ENCODE data around the gene MORN1.

The MORN1 gene

DNA sequence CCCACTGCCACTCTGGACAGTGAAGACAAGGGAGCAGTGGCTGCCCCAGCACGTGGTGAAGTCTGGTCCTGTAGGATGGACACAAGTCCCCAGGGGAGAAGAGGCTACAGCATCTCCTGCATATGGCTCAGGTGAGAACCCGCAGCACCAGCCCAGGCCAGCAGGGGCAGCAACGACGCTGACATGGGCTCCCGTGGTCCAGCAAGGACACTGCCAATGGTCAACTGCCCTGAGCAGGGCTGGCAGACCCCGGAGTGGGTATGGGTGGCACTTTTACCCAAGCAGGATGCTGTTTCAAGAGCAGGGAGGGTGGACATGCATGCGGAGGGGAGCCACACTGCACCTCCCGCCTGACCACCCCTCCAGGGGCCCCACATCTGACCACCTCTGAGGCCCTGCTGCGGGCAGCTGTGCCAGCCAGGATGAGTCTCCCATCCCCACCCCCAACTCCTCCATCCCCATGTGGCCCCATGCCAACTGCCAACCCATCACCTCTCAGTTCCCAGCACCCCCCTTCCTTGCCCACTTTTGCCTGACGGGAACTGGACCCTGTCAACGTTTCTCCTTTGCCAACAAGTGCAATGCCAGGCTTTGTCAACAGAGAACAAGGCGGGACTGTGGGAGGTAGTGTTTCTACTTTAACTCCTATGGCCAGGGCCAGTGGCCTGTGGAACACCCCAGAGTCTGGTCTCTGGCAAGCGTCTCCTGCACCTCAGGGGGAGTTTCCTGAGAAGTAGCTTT lies 8.6 kb downstream of the MORN1 start:
- no peak overlapping the region for H3K27ac ChIP-seq (ENCODE audit: low read length)
- H3K9ac ChIP-seq (ENCODE audit: low read length): no peak overlapping the region
- H3K4me1 ChIP-seq (ENCODE audit: control insufficient read depth, low read depth, low read length): no peaks in the 10 kb centered on the region
- H3K4me3 ChIP-seq (ENCODE audit: low read length): no peak overlapping the region
- no peaks in the 10 kb centered on the region for H3K36me3 ChIP-seq (ENCODE audit: control insufficient read depth, low read depth, low read length)
- no peaks in the 10 kb centered on the region for H3K27me3 ChIP-seq (ENCODE audit: control insufficient read depth, insufficient read depth, low read length)
- H3K9me3 ChIP-seq (ENCODE audit: control insufficient read depth, low read depth, low read length): no peaks in the 10 kb centered on the region

DNA sequence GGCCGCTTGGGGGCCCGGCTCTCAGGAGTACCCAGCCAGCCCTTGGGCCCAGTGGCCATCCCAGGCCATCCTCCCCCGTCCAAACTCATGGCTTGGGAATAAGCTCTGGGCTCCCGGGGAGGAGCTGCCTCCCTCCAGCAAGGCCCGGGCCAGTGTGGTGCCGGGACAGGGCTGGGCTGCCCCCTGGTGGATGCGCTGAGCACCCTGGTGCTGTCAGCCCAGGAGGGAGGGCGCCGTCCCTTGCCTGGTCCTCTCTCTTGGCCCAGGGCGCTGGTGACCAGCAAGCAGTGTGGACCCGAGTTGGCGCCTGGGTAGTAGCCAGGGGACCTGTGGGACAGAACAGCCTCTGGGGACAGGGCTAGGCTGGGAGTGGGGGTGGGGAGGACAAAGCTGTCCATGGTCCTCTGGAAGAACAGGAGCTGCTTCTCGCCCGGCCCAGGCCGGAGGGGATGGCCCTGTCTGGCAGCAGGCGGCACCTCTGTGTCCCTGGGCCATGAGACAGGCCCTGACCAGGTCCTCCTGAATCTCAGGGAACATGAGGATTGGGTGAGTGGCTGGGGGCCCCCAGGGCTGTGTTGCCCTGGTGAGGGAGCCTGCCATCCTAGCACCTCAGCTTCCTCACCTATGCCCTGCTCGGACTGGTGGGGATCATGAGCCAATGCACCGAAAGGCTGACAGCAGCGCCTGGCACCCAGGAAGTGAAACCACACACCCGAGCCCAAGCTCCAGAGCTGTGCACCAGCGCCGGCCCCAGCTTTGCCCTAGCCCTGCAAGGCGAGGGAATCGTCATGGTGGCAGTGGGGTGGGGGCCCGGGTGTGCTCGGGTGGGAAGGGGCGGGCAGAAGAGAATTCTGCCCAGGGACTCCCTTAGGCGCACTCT lies 9.4 kb downstream of the MORN1 start:
- Histone ChIP-seq H3K36me3 (ENCODE audit: control insufficient read depth, low read depth, low read length) (no peaks in the 10 kb centered on the region), H3K4me3 (ENCODE audit: low read length) (no peak overlapping the region), H3K27ac (ENCODE audit: low read length) (no peak overlapping the region), H3K9me3 (ENCODE audit: control insufficient read depth, low read depth, low read length) (no peaks in the 10 kb centered on the region), H3K27me3 (ENCODE audit: control insufficient read depth, insufficient read depth, low read length) (no peaks in the 10 kb centered on the region), H3K9ac (ENCODE audit: low read length) (no peak overlapping the region), H3K4me1 (ENCODE audit: control insufficient read depth, low read depth, low read length) (no peaks in the 10 kb centered on the region)

DNA sequence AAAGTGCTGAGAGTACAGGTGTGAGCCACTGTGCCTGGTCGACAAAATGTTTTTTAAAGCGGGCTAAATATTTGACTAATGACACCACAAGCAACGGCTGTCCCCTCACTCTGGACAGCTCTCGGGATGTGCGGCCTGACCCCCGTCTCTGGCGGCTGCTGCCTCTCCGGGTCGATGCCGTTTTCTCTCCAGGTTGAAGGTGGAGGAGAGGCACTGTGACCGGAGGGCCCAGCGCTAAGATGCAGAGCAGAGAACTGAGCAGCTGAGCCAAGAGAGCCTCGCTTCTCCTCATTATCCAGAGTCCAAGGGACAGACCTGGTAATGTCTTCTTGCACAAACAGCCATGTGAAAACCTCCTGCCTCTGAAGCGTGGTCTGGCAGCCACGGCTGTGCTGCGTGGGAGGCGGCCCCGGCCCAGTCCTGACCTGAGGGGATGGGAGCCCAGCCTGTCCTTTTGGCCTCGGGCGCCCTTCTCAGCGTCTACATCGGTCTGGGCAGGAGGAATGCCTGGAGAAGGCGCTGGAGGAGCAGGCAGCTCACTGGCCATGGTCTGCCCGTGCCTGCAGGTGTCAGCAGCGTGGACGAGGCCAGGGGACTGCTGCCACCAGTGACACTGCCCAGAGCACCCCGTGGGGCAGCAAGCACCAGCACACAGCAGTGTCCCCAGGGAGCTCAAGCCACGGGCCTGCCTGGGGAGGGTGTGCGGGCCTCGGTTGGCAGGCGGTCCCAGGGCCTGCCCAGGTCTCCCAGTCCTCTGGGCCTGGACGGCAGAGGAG lies 10.3 kb downstream of the MORN1 start:
- Histone ChIP-seq H3K27ac (ENCODE audit: low read length) (no peak overlapping the region), H3K9me3 (ENCODE audit: control insufficient read depth, low read depth, low read length) (no peaks in the 10 kb centered on the region), H3K27me3 (ENCODE audit: control insufficient read depth, insufficient read depth, low read length) (no peaks in the 10 kb centered on the region), H3K4me1 (ENCODE audit: control insufficient read depth, low read depth, low read length) (no peaks in the 10 kb centered on the region), H3K4me3 (ENCODE audit: low read length) (no peak overlapping the region), H3K36me3 (ENCODE audit: control insufficient read depth, low read depth, low read length) (no peaks in the 10 kb centered on the region), H3K9ac (ENCODE audit: low read length) (no peak overlapping the region)

- Histone ChIP-seq H3K27me3 (ENCODE audit: control insufficient read depth, insufficient read depth, low read length) (no peaks in the 10 kb centered on the region), H3K36me3 (ENCODE audit: control insufficient read depth, low read depth, low read length) (no peaks in the 10 kb centered on the region), H3K27ac (ENCODE audit: low read length) (no peak overlapping the region), H3K4me1 (ENCODE audit: control insufficient read depth, low read depth, low read length) (no peaks in the 10 kb centered on the region), H3K9me3 (ENCODE audit: control insufficient read depth, low read depth, low read length) (no peaks in the 10 kb centered on the region), H3K9ac (ENCODE audit: low read length) (no peak overlapping the region), H3K4me3 (ENCODE audit: low read length) (no peak overlapping the region)
These were observed 11.5 kb downstream of the MORN1 start for GRCh38 chr1:2379733-2380404.

- Histone ChIP-seq H3K4me1 (ENCODE audit: control insufficient read depth, low read depth, low read length) (no peaks in the 10 kb centered on the region), H3K27ac (ENCODE audit: low read length) (no peak overlapping the region), H3K27me3 (ENCODE audit: control insufficient read depth, insufficient read depth, low read length) (no peaks in the 10 kb centered on the region), H3K4me3 (ENCODE audit: low read length) (no peak overlapping the region), H3K9ac (ENCODE audit: low read length) (no peak overlapping the region), H3K36me3 (ENCODE audit: control insufficient read depth, low read depth, low read length) (no peaks in the 10 kb centered on the region), H3K9me3 (ENCODE audit: control insufficient read depth, low read depth, low read length) (no peaks in the 10 kb centered on the region)
These were observed 12.2 kb downstream of the MORN1 start for GRCh38 chr1:2378956-2379732.

DNA sequence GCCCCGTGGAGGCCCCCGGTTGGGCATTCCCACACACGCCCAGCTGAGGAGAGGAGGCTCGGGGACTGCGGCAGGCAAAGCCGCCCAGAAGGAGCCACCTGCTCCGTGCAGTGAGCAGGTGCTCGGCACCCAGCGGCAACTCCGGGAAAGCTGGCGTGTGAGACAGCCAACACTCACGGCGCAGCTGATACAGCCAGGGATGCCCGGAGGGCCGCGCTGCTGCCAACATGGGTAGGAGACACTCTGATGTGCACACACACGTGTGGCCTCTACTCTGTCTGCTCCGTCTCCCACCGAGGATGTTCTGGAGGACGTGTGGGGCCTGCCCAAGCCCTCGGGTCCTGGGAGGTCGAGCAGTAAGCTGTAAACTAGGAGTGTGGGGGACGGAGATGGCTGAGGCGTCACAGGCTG lies 12.9 kb downstream of the MORN1 start:
- Histone ChIP-seq H3K36me3 (ENCODE audit: control insufficient read depth, low read depth, low read length) (no peaks in the 10 kb centered on the region), H3K9me3 (ENCODE audit: control insufficient read depth, low read depth, low read length) (no peaks in the 10 kb centered on the region), H3K27ac (ENCODE audit: low read length) (no peak overlapping the region), H3K4me1 (ENCODE audit: control insufficient read depth, low read depth, low read length) (no peaks in the 10 kb centered on the region), H3K27me3 (ENCODE audit: control insufficient read depth, insufficient read depth, low read length) (no peaks in the 10 kb centered on the region), H3K9ac (ENCODE audit: low read length) (no peak overlapping the region), H3K4me3 (ENCODE audit: low read length) (no peak overlapping the region)

GRCh38 chr1:2377751-2378440 lies 13.5 kb downstream of the MORN1 start:
- no peak overlapping the region for H3K9ac ChIP-seq (ENCODE audit: low read length)
- no peaks in the 10 kb centered on the region for H3K4me1 ChIP-seq (ENCODE audit: control insufficient read depth, low read depth, low read length)
- H3K36me3 ChIP-seq (ENCODE audit: control insufficient read depth, low read depth, low read length): no peaks in the 10 kb centered on the region
- H3K27me3 ChIP-seq (ENCODE audit: control insufficient read depth, insufficient read depth, low read length): no peaks in the 10 kb centered on the region
- no peak overlapping the region for H3K4me3 ChIP-seq (ENCODE audit: low read length)
- no peak overlapping the region for H3K27ac ChIP-seq (ENCODE audit: low read length)
- H3K9me3 ChIP-seq (ENCODE audit: control insufficient read depth, low read depth, low read length): no peaks in the 10 kb centered on the region

DNA sequence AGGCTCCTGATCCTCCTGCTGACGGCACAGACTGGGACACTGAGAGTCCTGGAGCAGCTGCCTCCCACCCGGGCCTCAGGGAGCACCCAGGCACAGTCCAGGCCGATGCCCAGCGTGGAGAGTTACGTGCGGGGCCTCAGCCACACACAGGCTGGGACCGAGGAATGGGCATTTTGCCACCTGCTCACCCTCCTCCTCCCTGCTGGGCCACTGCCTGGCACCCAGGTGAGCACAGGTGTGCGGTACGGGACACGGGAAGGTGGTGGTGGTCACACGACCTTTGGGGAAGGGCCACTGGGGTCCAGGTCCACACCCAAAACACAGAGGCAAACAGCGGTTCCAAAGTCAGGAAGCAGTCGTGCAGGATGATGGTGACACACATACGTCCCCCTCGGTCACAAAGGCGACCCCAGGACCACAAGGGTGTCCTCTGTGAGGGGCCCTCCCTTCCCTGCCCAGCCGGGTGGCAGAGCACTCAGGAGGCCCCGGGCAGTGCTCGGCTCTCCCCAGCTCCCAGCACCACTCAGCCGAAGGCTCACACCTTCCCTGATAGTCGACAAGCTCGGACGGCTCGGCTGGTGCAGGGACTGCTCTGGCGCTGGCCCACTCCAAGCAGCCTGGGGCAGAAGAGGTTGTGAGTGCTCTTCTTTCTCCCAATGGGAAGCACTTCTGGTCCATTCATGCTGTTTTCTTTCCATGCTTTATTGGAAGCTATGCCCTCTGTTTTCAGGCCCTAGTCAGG lies 14.3 kb downstream of the MORN1 start:
- Histone ChIP-seq H3K9me3 (ENCODE audit: control insufficient read depth, low read depth, low read length) (no peaks in the 10 kb centered on the region), H3K4me1 (ENCODE audit: control insufficient read depth, low read depth, low read length) (no peaks in the 10 kb centered on the region), H3K27me3 (ENCODE audit: control insufficient read depth, insufficient read depth, low read length) (no peaks in the 10 kb centered on the region), H3K9ac (ENCODE audit: low read length) (no peak overlapping the region), H3K36me3 (ENCODE audit: control insufficient read depth, low read depth, low read length) (no peaks in the 10 kb centered on the region), H3K27ac (ENCODE audit: low read length) (no peak overlapping the region), H3K4me3 (ENCODE audit: low read length) (no peak overlapping the region)

- H3K27me3 ChIP-seq (ENCODE audit: control insufficient read depth, insufficient read depth, low read length): no peaks in the 10 kb centered on the region
These were observed 15.1 kb downstream of the MORN1 start for GRCh38 chr1:2376261-2376741.

DNA sequence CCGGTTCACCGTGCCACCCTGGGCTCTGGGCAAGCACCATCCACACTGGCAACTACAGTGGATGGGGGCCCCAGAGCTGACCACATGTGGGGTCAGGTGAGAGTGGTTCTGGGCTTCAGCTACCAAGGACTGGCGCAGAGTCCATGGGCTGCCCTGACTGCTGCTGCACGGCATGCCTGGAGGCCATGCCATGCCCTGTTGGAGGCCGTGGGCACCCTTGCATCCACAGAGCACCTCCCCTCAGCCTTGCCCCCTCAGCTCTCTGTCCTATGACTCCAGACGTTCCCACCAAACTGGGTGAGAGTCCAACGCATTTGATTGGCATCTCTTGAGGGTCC lies 15.5 kb downstream of the MORN1 start:
- H3K27me3 ChIP-seq (ENCODE audit: control insufficient read depth, insufficient read depth, low read length): no peaks in the 10 kb centered on the region
- no peaks in the 10 kb centered on the region for H3K4me1 ChIP-seq (ENCODE audit: control insufficient read depth, low read depth, low read length)
- no peaks in the 10 kb centered on the region for H3K9me3 ChIP-seq (ENCODE audit: control insufficient read depth, low read depth, low read length)
- no peaks in the 10 kb centered on the region for H3K36me3 ChIP-seq (ENCODE audit: control insufficient read depth, low read depth, low read length)
- no peak overlapping the region for H3K9ac ChIP-seq (ENCODE audit: low read length)
- no peak overlapping the region for H3K4me3 ChIP-seq (ENCODE audit: low read length)
- H3K27ac ChIP-seq (ENCODE audit: low read length): no peak overlapping the region

More at GRCh38 chr1:2376261-2376741, 15.1 kb downstream of the MORN1 start:
- no peak overlapping the region for H3K4me3 ChIP-seq (ENCODE audit: low read length)
- H3K9me3 ChIP-seq (ENCODE audit: control insufficient read depth, low read depth, low read length): no peaks in the 10 kb centered on the region
- H3K9ac ChIP-seq (ENCODE audit: low read length): no peak overlapping the region
- no peaks in the 10 kb centered on the region for H3K36me3 ChIP-seq (ENCODE audit: control insufficient read depth, low read depth, low read length)
- H3K4me1 ChIP-seq (ENCODE audit: control insufficient read depth, low read depth, low read length): no peaks in the 10 kb centered on the region
- H3K27ac ChIP-seq (ENCODE audit: low read length): no peak overlapping the region
